ENCODE data around the gene CEP192.

- TF ChIP-seq CTCF (IDR thresholded peaks at IDR 0.05) (no peak), POLR2A (IDR thresholded peaks at IDR 0.05) (no peak)
Measured at GRCh38 chr18:13100942-13101658, 109.9 kb downstream of the CEP192 start.

Measured in testis (tissue), 2 donors.